Endothelial cell of umbilical vein (primary cell): ENCODE data around the gene CHD5. TPM values are rescaled to one million over a fixed set of nuclear protein-coding genes. Genes with fewer than 3 reads are reported as not detected.

Experiments used
- BruUV-seq: library from RNA; stranded (reverse); fragments of 400-500 nt; replicated peaks from 2 replicates; lab custom pipeline; 2021; lab: Mats Ljungman, UMichigan
- CTCF ChIA-PET: fragments of 300-600, 350-600 bp; sonication (Branson Sonifier 250); formaldehyde crosslinking; loops from one replicate; lab custom pipeline; 2021; ENCODE audit warnings: antibody characterized with exemption, inconsistent platforms; lab: Charles Lee
- POLR2A ChIA-PET: fragments of 300-600, 350-600 bp; sonication (Branson Sonifier 250); formaldehyde crosslinking; loops from one replicate; lab custom pipeline; 2021; ENCODE audit warnings: antibody characterized with exemption, inconsistent platforms; lab: Charles Lee
- DNase-seq: peaks from one replicate; pipeline ENCODE4 v3.0.0-alpha.2; 2011; ENCODE audit warnings: low read depth, low spot score
- FAIRE-seq: peaks from 2 replicates; lab custom pipeline; 2011; peaks lifted over from hg19 to GRCh38; lab: Jason Lieb, UNC
- H2AFZ ChIP-seq: 2 replicates; pipeline ENCODE4 v1.6.0; 2012; ENCODE audit warnings: low read depth, low read length, control low read depth, inconsistent platforms
- H3K27ac ChIP-seq: 2 replicates; pipeline ENCODE4 v1.5.1; 2011; ENCODE audit warnings: low read depth, mild to moderate bottlenecking, control low read depth, low read length, moderate library complexity; ENCODE audit not compliant: insufficient read depth
- H3K27me3 ChIP-seq, 2 experiments: 2 replicates each; pipeline versions ENCODE4 v1.6.0 to v1.6.1; 2011; ENCODE audit warnings: low read length in 2 of 2, mixed read lengths in 1 of 2; ENCODE audit not compliant: control insufficient read depth in 2 of 2, insufficient read depth in 2 of 2
- H3K36me3 ChIP-seq, 2 experiments: 2 replicates in 1 of 2; 3 replicates in 1 of 2; pipeline ENCODE4 v1.5.1; 2011; ENCODE audit warnings: low read length in 2 of 2, mild to moderate bottlenecking in 1 of 2, moderate library complexity in 1 of 2; ENCODE audit not compliant: control insufficient read depth in 2 of 2, insufficient read depth in 2 of 2; ENCODE audit errors: extremely low read depth in 1 of 2
- H3K4me1 ChIP-seq: 3 replicates; pipeline ENCODE4 v1.5.1; 2011; ENCODE audit warnings: mild to moderate bottlenecking, low read length; ENCODE audit not compliant: control insufficient read depth, insufficient read depth; ENCODE audit errors: extremely low read depth
- H3K4me2 ChIP-seq: 2 replicates; pipeline ENCODE4 v1.6.1; 2011; ENCODE audit warnings: low read length, control low read depth, mixed read lengths; ENCODE audit not compliant: insufficient read depth
- H3K4me3 ChIP-seq, 3 experiments: fragments of 200-600 bp in 1 of 3; sonication (generic), shearing (Covaris generic) in 1 of 3; replicated peaks in 1 of 3; 2 replicates each; pipeline ENCODE4 v1.5.1; 2011 to 2016; ENCODE audit warnings: control low read depth in 3 of 3, low read length in 3 of 3, mild to moderate bottlenecking in 2 of 3, inconsistent platforms in 1 of 3, low read depth in 1 of 3, moderate library complexity in 1 of 3; ENCODE audit not compliant: insufficient read depth in 1 of 3
- H3K79me2 ChIP-seq: 2 replicates; pipeline ENCODE4 v1.6.0; 2012; ENCODE audit warnings: low read length, inconsistent platforms; ENCODE audit not compliant: control insufficient read depth, insufficient read depth
- H3K9ac ChIP-seq: replicated peaks from 2 replicates; pipeline ENCODE3; 2011; ENCODE audit warnings: low read length, control low read depth; ENCODE audit not compliant: insufficient read depth; ENCODE audit errors: extremely low read depth
- H3K9me1 ChIP-seq: replicated peaks from 3 replicates; pipeline ENCODE4 v1.6.0; 2011; ENCODE audit warnings: mild to moderate bottlenecking, low read length; ENCODE audit not compliant: control insufficient read depth, insufficient read depth; ENCODE audit errors: extremely low read depth
- H3K9me3 ChIP-seq: replicated peaks from 2 replicates; pipeline ENCODE4 v1.5.1; 2012; ENCODE audit warnings: low read length, inconsistent platforms; ENCODE audit not compliant: control insufficient read depth, insufficient read depth
- H4K20me1 ChIP-seq: replicated peaks from 2 replicates; pipeline ENCODE3; 2011; ENCODE audit warnings: mild to moderate bottlenecking, low read length; ENCODE audit not compliant: control insufficient read depth, insufficient read depth; ENCODE audit errors: extremely low read depth
- CTCF ChIP-seq, 2 donors: IDR thresholded peaks; 1 replicate in 1 of 2; 2 replicates in 1 of 2; pipeline ENCODE4 v1.5.1; 2011; ENCODE audit warnings: low read length in 2 of 2, mild to moderate bottlenecking in 2 of 2, moderate library complexity in 2 of 2, control low read depth in 1 of 2, inconsistent platforms in 1 of 2, low read depth in 1 of 2; ENCODE audit not compliant: insufficient read depth in 1 of 2; ENCODE audit errors: extremely low read depth in 1 of 2
- EZH2 ChIP-seq: IDR thresholded peaks from 2 replicates; pipeline ENCODE4 v1.6.1; 2012; ENCODE audit warnings: borderline replicate concordance, low read depth, mild to moderate bottlenecking, moderate library complexity, low read length, inconsistent platforms; ENCODE audit not compliant: severe bottlenecking
- FOS ChIP-seq: IDR thresholded peaks from 2 replicates; pipeline ENCODE4 v1.6.1; 2011; ENCODE audit warnings: mild to moderate bottlenecking, low read length, moderate library complexity, borderline replicate concordance; ENCODE audit not compliant: insufficient read depth
- GATA2 ChIP-seq: IDR thresholded peaks from 2 replicates; pipeline ENCODE4 v1.7.0; 2011; ENCODE audit warnings: low read depth, mild to moderate bottlenecking, moderate library complexity, mixed read lengths, low read length; ENCODE audit not compliant: insufficient read length, insufficient read depth
- JUN ChIP-seq: IDR thresholded peaks from 2 replicates; pipeline ENCODE4 v1.6.1; 2011; ENCODE audit warnings: borderline replicate concordance, low read depth; ENCODE audit not compliant: insufficient read length, insufficient read depth
- MYC ChIP-seq: IDR thresholded peaks from one replicate; pipeline ENCODE4 v1.6.1; 2011; ENCODE audit warnings: mild to moderate bottlenecking, low read depth, low read length
- POLR2A ChIP-seq: IDR thresholded peaks from 2 replicates; pipeline ENCODE4 v1.6.1; 2012; ENCODE audit warnings: low read depth, mild to moderate bottlenecking, control low read depth, low read length
- POLR2AphosphoS5 ChIP-seq: IDR thresholded peaks from 2 replicates; pipeline ENCODE4 v1.6.1; 2012; ENCODE audit warnings: low read depth, mild to moderate bottlenecking, control low read depth, low read length, moderate library complexity; ENCODE audit not compliant: insufficient read depth
- dilution Hi-C: fragments of 300-500 bp; cut with MboI; formaldehyde crosslinking; loops from one replicate; pipeline ENCODE4 v1.15.0; 2019; ENCODE audit warnings: low sequenced_read_pairs; ENCODE audit not compliant: extremely low pct_ligation_motif_present
- intact Hi-C: fragments of 100-400 bp; cut with micrococcal nuclease; formaldehyde crosslinking; loops from one replicate; pipeline ENCODE4 v1.10.0; 2022
- polyA plus RNA-seq, 4 experiments: library from polyadenylated mRNA; depleted of rRNA in 3 of 4; stranded (reverse) in 3 of 4; unstranded in 1 of 4; fragments of >200 nt; gene quantifications; 2 replicates each; pipeline versions ENCODE4 v1.2.1 to v1.2.3, GENCODE V29; 2011 to 2012; ENCODE audit warnings: missing spikeins in 1 of 4
- total RNA-seq: library from RNA; stranded (reverse); gene quantifications from 2 replicates; pipeline ENCODE4 v1.2.3, GENCODE V29; 2021
- TF ChIP-seq, protein P1 (sequence below): IDR thresholded peaks from 2 replicates; pipeline ENCODE4 v1.6.1; 2011; ENCODE audit not compliant: insufficient read depth, insufficient read length

Gene CHD5
- total and polyA plus RNA-seq, 2 donors (not counting 3 experiments of a cell fraction or from before 2014, with no cell fraction given) = 0.04 to 0.11 TPM

DNA sequence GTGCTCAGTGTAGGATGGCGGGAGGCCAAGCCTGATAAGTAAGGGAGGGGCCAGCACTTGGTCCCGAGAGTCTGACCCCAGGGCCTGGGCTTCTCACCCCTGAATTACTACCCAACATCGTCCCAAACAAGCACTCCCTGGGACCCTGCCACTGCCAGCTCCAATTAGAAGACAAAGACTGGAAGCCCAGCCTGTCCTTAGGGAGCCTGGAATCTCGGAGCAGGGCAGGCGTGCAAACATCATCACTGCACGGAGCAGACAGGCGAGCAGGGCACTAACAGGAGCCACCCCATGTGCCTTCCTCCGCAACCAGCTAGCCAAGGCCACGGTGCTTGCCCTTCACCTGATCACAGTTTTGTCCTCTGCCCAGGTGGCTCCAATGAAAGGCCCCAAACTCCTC lies 111.2 kb downstream of the CHD5 start:
- H3K9me1 ChIP-seq = no peaks in the 10 kb centered on the region
- H2AFZ ChIP-seq = no peak overlapping the region
- no peak for DNase-seq
- H3K4me3 ChIP-seq = no peak overlapping the region
- no peak overlapping the region for H3K9ac ChIP-seq
- no peaks in the 10 kb centered on the region for H3K9me3 ChIP-seq
- H3K36me3 ChIP-seq = no peaks in the 10 kb centered on the region
- no TSS peak for BruUV-seq
- FAIRE-seq = no peak
- H3K79me2 ChIP-seq = no peaks in the 10 kb centered on the region
- ChIA-PET POLR2A (no interaction called here), CTCF (no interaction called here)
- H3K27me3 ChIP-seq = no peaks in the 10 kb centered on the region
- TF ChIP-seq GATA2 (no peak), MYC (no peak), POLR2A (no peak), FOS (no peak), JUN (no peak), EZH2 (no peak), POLR2AphosphoS5 (no peak)
- TF ChIP-seq, protein P1, sequence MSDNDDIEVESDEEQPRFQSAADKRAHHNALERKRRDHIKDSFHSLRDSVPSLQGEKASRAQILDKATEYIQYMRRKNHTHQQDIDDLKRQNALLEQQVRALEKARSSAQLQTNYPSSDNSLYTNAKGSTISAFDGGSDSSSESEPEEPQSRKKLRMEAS = no peak
- peaks cover 7% of the 10 kb centered on the region for H3K4me1 ChIP-seq
- dilution Hi-C loops = no loop called here
- H4K20me1 ChIP-seq = no peaks in the 10 kb centered on the region
- no peak overlapping the region for H3K27ac ChIP-seq
- H3K4me2 ChIP-seq = no peak overlapping the region
- intact Hi-C loops = no loop called here

DNA sequence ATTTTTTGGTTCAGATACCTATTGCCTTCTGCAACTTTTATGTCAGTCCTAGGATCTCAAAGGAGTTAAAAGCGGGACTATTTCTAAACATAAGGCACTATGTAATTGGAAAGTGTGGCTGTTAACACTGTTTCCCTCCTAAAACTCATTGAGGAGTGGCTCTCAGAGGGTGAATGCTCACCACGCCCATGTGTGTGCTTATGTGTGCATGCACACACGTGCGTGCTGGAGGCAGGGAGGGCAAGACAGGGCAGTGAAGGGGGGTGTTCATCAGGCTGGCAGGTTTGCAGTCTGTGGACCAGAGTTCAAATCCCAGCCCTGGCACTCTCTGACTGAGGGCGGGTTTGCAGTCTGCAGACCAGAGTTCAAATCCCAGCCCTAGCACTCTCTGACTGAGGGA lies 112.0 kb downstream of the CHD5 start:
- dilution Hi-C loops = no loop called here
- no TSS peak for BruUV-seq
- intact Hi-C loops = no loop called here
- H4K20me1 ChIP-seq = no peaks in the 10 kb centered on the region
- no peaks in the 10 kb centered on the region for H3K27me3 ChIP-seq
- no peak for TF ChIP-seq EZH2
- no peak for TF ChIP-seq CTCF (IDR thresholded peaks at IDR 0.05; ENCODE audit: extremely low read depth in 1 of 2, insufficient read depth in 1 of 2, low read depth in 1 of 2, low read length in 2 of 2)
- no peak for TF ChIP-seq POLR2A
- no peak for TF ChIP-seq POLR2AphosphoS5
- TF ChIP-seq MYC = no peak
- TF ChIP-seq FOS = no peak
- no peak for TF ChIP-seq GATA2
- TF ChIP-seq, protein P1 = no peak
- no peak for TF ChIP-seq JUN
- no peak overlapping the region for H3K4me3 ChIP-seq
- POLR2A ChIA-PET = no interaction called here
- H3K9me3 ChIP-seq = no peaks in the 10 kb centered on the region
- peaks cover 7% of the 10 kb centered on the region for H3K4me1 ChIP-seq
- no peak overlapping the region for H2AFZ ChIP-seq
- no peaks in the 10 kb centered on the region for H3K79me2 ChIP-seq
- CTCF ChIA-PET = interaction anchor here (1.8 kb wide), 1 partner anchor 33 kb away, joined by 5 read pairs; no protein-coding TSS in a partner anchor
- no peak overlapping the region for H3K9ac ChIP-seq
- DNase-seq (no peak), FAIRE-seq (no peak)
- H3K27ac ChIP-seq = no peak overlapping the region
- H3K4me2 ChIP-seq = no peak overlapping the region
- no peaks in the 10 kb centered on the region for H3K36me3 ChIP-seq
- no peaks in the 10 kb centered on the region for H3K9me1 ChIP-seq
